ENCODE data around the gene RASL10A.
A peak's percentile ranks its signal among the peaks of the same experiment; 100 is the strongest.

The RASL10A gene

DNA sequence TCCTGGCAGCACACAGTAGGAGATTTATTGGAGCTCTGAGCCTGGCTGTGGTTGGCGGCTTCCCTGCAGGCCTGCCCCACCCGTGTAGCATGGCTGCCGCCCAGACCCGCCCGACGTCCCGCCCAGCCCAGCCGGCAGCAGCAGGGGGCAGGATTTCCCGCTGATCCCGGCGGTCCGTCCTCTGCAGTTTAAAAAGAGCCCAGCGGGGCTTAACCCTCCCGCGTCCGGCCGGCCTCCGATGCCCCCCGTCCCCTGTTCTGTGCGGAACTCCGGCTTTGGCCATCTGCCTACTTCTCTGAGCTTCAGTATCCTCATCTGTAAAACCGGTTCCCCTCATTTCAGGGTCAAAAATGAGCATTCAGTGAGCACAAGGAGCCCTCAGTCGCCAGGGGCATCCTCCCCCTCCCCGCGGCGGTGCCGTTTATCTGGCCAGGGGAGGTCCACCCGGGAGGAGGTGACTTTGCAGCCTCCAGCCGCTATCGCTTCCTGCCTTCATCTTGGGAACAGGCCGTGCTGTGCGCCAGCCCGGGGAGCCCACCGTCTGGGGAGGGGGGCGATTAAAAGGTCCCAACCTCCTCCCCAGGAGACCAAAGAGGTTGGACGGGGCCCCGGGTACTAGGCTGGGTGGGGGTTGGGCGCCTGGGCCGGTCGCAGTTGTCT, 9.2 kb downstream of the RASL10A start, which contains the start of gene GAS2L1:
Gene GAS2L1, plus strand, starts transcription at position 476 of the 660 bp plus-strand sequence. CDS start 1,456 bp downstream, outside the sequence.
- peak within 1 kb of the TSS; percentile 81 for H3K4me3 ChIP-seq (ENCODE audit: low read length)
- DNase-seq (ENCODE audit: low read depth): peak; percentile 78
- TF ChIP-seq, protein P1, sequence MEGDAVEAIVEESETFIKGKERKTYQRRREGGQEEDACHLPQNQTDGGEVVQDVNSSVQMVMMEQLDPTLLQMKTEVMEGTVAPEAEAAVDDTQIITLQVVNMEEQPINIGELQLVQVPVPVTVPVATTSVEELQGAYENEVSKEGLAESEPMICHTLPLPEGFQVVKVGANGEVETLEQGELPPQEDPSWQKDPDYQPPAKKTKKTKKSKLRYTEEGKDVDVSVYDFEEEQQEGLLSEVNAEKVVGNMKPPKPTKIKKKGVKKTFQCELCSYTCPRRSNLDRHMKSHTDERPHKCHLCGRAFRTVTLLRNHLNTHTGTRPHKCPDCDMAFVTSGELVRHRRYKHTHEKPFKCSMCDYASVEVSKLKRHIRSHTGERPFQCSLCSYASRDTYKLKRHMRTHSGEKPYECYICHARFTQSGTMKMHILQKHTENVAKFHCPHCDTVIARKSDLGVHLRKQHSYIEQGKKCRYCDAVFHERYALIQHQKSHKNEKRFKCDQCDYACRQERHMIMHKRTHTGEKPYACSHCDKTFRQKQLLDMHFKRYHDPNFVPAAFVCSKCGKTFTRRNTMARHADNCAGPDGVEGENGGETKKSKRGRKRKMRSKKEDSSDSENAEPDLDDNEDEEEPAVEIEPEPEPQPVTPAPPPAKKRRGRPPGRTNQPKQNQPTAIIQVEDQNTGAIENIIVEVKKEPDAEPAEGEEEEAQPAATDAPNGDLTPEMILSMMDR (conservative IDR thresholded peaks at IDR 0.05; ENCODE audit: low read length): peak; percentile 58

DNA sequence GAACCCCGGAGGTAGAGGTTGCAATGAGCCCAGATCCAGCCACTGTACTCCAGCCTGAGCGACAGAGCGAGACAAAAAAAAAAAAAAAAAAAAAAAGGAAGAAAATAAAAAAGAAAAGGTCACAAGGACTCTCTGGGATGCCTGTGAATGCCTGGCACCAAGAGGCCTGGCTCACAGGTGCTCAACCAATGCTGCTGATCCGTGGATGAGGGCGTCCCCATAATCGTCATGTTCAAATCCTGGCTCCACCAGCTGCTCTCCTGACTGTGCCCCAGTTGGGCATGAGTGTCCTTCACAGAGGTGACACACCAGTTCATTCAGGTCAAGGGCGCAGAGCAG, 9.7 kb downstream of the RASL10A start:
- no peak for DNase-seq (ENCODE audit: low read depth)
- 0 out of 2 replicates have a peak overlapping the region, but pooled peaks have one; percentile 12 for H3K4me3 ChIP-seq (ENCODE audit: low read length)
- TF ChIP-seq, protein P1 (conservative IDR thresholded peaks at IDR 0.05; ENCODE audit: low read length): no peak

DNA sequence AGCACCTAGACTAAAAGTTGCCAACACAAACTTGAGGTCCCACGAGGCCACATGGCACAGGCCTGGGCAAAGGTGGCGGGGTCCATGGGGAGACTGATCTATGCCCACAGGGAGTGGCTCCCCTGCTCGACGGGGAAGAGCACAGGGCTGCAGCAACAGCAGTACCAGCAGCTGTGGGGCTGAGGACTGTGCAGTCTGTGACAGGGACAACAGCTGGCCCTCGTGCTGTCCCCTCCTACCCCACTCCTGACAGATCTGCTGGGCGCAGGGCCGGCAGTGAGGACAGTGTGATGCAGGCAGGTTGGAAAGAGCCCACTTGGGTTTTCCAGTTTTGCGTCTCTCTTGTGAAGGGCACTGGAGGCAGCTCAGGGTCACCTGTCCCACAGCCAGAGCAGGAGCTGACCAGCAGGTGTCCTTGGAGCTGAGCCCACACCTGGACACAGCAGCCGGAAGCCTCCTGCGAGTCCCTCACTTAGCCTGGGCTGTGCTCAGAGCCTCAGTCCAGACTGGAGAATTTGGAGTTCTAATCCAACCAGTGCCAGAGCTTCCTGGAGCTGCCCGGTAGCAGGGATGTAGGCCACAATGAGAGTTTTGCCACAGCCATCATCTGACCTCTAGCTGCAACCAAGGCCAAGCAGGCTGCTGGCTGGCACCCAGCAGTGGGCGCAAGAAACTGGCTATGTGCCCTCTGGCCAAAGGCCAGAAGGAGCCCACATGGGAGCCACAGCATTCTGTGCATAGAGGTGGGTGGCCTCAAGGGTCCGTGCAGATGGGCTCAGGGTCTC, 12.6 kb downstream of the RASL10A start:
- H3K4me3 ChIP-seq (ENCODE audit: low read length): no peak overlapping the region
- no peak for DNase-seq (ENCODE audit: low read depth)
- TF ChIP-seq, protein P1 (conservative IDR thresholded peaks at IDR 0.05; ENCODE audit: low read length): no peak

DNA sequence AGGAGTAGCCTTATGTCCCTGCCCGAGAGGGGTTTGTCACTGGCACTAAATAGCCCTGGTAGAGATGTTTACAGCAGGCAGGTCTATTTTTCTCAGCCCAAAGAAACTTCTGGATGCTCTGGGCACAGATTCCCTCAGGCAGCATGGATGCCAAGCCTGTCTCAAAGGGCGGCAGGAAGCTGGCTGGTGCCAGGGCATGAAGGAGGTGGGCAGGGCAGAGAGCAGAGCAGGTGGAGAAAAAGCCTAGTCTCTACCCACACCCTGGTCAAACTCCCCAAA, 13.2 kb downstream of the RASL10A start:
- TF ChIP-seq, protein P1 (conservative IDR thresholded peaks at IDR 0.05; ENCODE audit: low read length): no peak
- H3K4me3 ChIP-seq (ENCODE audit: low read length): no peak overlapping the region
- DNase-seq (ENCODE audit: low read depth): no peak

DNA sequence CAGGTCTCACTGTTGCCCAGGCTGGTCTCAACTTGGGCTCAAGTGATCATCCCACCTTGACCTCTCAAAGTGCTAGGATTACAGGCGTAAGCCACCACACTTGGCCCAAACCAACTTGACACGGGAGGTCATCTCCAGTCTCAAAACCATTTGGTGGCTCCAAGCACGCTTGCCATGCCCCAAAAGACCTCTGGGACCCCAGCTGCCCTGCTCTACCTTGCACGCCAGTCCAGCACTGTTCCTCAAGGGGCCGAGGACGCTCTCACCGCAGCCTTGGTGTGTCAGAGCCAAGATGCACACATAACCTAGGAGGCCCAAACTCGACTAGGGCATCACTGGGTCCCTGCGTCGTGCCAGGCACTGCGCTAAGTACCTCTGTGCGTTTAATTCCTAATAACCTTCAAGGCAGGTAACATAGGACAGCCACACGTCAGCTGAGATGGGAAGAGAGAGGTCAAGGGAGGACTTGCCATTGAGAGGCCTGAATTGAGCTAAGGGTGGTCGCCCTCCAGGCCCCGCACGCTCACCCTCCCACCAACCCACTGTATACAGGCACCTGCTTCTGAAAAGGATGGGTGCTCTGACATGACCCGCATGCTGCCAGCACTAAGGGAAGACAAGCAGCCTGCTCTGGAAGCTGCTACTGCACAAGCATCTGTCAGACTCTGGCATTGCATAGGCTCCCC, 13.6 kb downstream of the RASL10A start:
- no peak for DNase-seq (ENCODE audit: low read depth)
- no peak overlapping the region for H3K4me3 ChIP-seq (ENCODE audit: low read length)
- TF ChIP-seq, protein P1 (conservative IDR thresholded peaks at IDR 0.05; ENCODE audit: low read length): no peak

DNA sequence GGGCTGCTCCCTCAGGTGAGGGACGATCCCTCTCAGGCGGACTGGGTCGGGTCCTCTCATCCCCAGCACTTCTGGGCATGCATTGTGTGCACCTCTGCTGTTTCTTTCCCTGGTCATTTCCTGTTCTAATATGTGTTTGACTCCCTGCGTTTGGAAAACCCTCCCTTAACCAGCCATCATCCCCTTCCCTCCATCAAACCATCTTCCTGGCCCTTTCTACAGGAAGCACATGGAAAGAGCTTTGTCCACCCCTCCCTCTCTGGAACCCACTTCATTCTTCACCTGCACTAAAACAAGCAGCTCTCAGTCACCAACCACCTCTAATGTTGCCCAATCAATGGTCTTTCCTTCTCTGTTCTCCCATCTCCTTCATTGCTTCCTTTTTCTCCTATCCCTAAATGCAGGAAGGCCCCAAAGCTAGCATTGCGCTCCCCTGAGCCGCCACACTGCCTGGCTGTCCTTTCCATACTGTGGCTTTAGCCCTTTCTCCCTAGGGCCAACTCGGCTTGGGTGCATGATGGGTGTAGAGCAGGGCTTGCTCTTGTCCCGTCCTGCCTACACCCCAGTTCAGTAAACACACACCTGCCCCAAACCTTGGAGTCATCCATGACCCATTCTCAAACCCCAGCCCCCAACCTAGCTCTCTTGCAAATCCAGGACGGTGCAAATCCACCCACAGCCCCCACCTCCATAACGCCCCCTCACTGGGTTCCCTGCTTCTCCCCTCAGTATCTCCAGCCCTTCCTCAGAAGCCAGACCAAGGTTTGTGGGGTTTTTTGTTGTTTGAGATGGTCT, 14.5 kb downstream of the RASL10A start:
- DNase-seq (ENCODE audit: low read depth): no peak
- no peak overlapping the region for H3K4me3 ChIP-seq (ENCODE audit: low read length)
- TF ChIP-seq, protein P1 (conservative IDR thresholded peaks at IDR 0.05; ENCODE audit: low read length): no peak

Data from AG10803 (cell line).